ENCODE measurements around the gene PCNX2. TPM values are rescaled to one million over a fixed set of nuclear protein-coding genes. Genes with fewer than 3 reads are reported as not detected.

Gene PCNX2
- polyA plus RNA-seq, 1 donor: 16.1 TPM

- DNase-seq: no peak
These were observed 237.7 kb downstream of the PCNX2 start for GRCh38 chr1:233057836-233058235.

- no peak for DNase-seq
These were observed 239.5 kb downstream of the PCNX2 start for GRCh38 chr1:233055879-233056641.

- peak; percentile 33 for DNase-seq
These were observed 249.9 kb downstream of the PCNX2 start for GRCh38 chr1:233045588-233045987.

GRCh38 chr1:233042834-233043233, 252.7 kb downstream of the PCNX2 start:
- DNase-seq: no peak

- DNase-seq: no peak
These were observed 255.0 kb downstream of the PCNX2 start for GRCh38 chr1:233040494-233040893.

- DNase-seq: no peak
These were observed 256.9 kb downstream of the PCNX2 start for GRCh38 chr1:233038581-233038980.

GRCh38 chr1:233037843-233038242, 257.7 kb downstream of the PCNX2 start:
- DNase-seq: no peak

- DNase-seq: no peak
These were observed 260.7 kb downstream of the PCNX2 start for GRCh38 chr1:233034836-233035235.

- no peak for DNase-seq
These were observed 262.2 kb downstream of the PCNX2 start for GRCh38 chr1:233033361-233033760.

- DNase-seq: no peak
These were observed 262.6 kb downstream of the PCNX2 start for GRCh38 chr1:233032916-233033315.

GRCh38 chr1:233031521-233031920, 264.0 kb downstream of the PCNX2 start:
- no peak for DNase-seq

GRCh38 chr1:233027046-233027445, 268.5 kb downstream of the PCNX2 start:
- DNase-seq: no peak

- no peak for DNase-seq
These were observed 270.0 kb downstream of the PCNX2 start for GRCh38 chr1:233025567-233025966.

- peak; percentile 45 for DNase-seq
These were observed 270.4 kb downstream of the PCNX2 start for GRCh38 chr1:233025157-233025556.

GRCh38 chr1:233024199-233024598, 271.3 kb downstream of the PCNX2 start:
- DNase-seq: no peak

GRCh38 chr1:233022246-233022645, 273.3 kb downstream of the PCNX2 start:
- no peak for DNase-seq

- DNase-seq: no peak
These were observed 275.1 kb downstream of the PCNX2 start for GRCh38 chr1:233020426-233020825.

- no peak for DNase-seq
These were observed 275.7 kb downstream of the PCNX2 start for GRCh38 chr1:233019778-233020325.

GRCh38 chr1:233019083-233019482, 276.4 kb downstream of the PCNX2 start:
- DNase-seq: no peak

- DNase-seq: no peak
These were observed 278.7 kb downstream of the PCNX2 start for GRCh38 chr1:233016798-233017197.

GRCh38 chr1:233015965-233016364, 279.6 kb downstream of the PCNX2 start:
- DNase-seq: no peak

- DNase-seq: no peak
These were observed 283.5 kb downstream of the PCNX2 start for GRCh38 chr1:233012021-233012420.

GRCh38 chr1:233010146-233010545, 285.4 kb downstream of the PCNX2 start:
- no peak for DNase-seq

GRCh38 chr1:233006541-233006973, 289.0 kb downstream of the PCNX2 start:
- no peak for DNase-seq
